ENCODE data around the gene TRAFD1. TPM values are rescaled to one million over a fixed set of nuclear protein-coding genes. Genes with fewer than 3 reads are reported as not detected.

Gene TRAFD1
- total and polyA plus RNA-seq, 9 of the 15 experiments (the other 6 are each of a cell fraction or from before 2014, with no cell fraction given): 41.3 to 85.5 (median 54.5) TPM

- no peak for TF ChIP-seq ZNF318 (IDR thresholded peaks at IDR 0.05; ENCODE audit: borderline replicate concordance in 1 of 2, low read depth in 1 of 2)
Observed at GRCh38 chr12:112108202-112109079, 16.9 kb upstream of the TRAFD1 start, which contains the start of gene NAA25 (continued).
